IMR-90 (cell line): ENCODE data around the gene FLVCR1. TPM values are rescaled to one million over a fixed set of nuclear protein-coding genes. Genes with fewer than 3 reads are reported as not detected.
A peak's percentile ranks its signal among the peaks of the same experiment; 100 is the strongest.

ENCODE experiments used
- ATAC-seq: fragments of 200-7000 bp; cut with Tn5 transposase; 2 replicates; pipeline ENCODE4 v1.9.1; 2020; ENCODE audit warnings: low read depth, mild to moderate bottlenecking, moderate library complexity
- BruUV-seq: library from RNA; stranded (reverse); fragments of 400-500 nt; replicated peaks from 2 replicates; lab custom pipeline; 2021; lab: Mats Ljungman, UMichigan
- CTCF ChIA-PET: fragments of 300-600 bp; formaldehyde crosslinking; extraction: SDS; loops from one replicate; lab custom pipeline; 2021; ENCODE audit warnings: antibody characterized with exemption; lab: Yijun Ruan, JAX
- POLR2A ChIA-PET: fragments of 300-600 bp; sonication (Branson Sonifier 250); formaldehyde crosslinking; loops from one replicate; lab custom pipeline; 2022; ENCODE audit warnings: antibody characterized with exemption; ENCODE audit not compliant: unreplicated experiment; lab: Charles Lee
- DNase-seq: peaks from one replicate; pipeline ENCODE4 v3.0.0; 2013
- H2AFZ ChIP-seq: replicated peaks from 2 replicates; pipeline ENCODE3; 2013; ENCODE audit warnings: low read length, mild to moderate bottlenecking; ENCODE audit not compliant: poor library complexity
- H2AK5ac ChIP-seq: 2 replicates; pipeline ENCODE4 v1.6.1; 2013; ENCODE audit warnings: low read depth, low read length, inconsistent platforms
- H2AK9ac ChIP-seq: replicated peaks from 2 replicates; pipeline ENCODE3; 2013; ENCODE audit warnings: mild to moderate bottlenecking, low read depth, low read length, moderate library complexity; ENCODE audit not compliant: poor library complexity
- H2BK120ac ChIP-seq: 2 replicates; pipeline ENCODE4 v1.6.1; 2013; ENCODE audit warnings: low read depth, low read length, inconsistent platforms
- H2BK15ac ChIP-seq: 3 replicates; pipeline ENCODE4 v1.6.1; 2013; ENCODE audit warnings: low read depth, low read length, inconsistent platforms
- H2BK20ac ChIP-seq: 2 replicates; pipeline ENCODE4 v1.6.1; 2013; ENCODE audit warnings: low read depth, mild to moderate bottlenecking, inconsistent platforms, low read length, moderate library complexity
- H2BK5ac ChIP-seq: 2 replicates; pipeline ENCODE4 v1.6.1; 2013; ENCODE audit warnings: mild to moderate bottlenecking, low read depth, low read length, inconsistent platforms; ENCODE audit not compliant: poor library complexity, severe bottlenecking
- H3K14ac ChIP-seq: replicated peaks from 2 replicates; pipeline ENCODE4 v1.6.1; 2013; ENCODE audit warnings: low read depth, low read length, inconsistent platforms
- H3K18ac ChIP-seq: 2 replicates; pipeline ENCODE4 v1.6.1; 2013; ENCODE audit warnings: low read depth, low read length, control low read depth
- H3K23ac ChIP-seq: 2 replicates; pipeline ENCODE4 v1.6.1; 2013; ENCODE audit warnings: low read depth, low read length, inconsistent platforms
- H3K27ac ChIP-seq: 2 replicates; pipeline ENCODE4 v1.5.1; 2013; ENCODE audit warnings: mild to moderate bottlenecking, control low read depth, low read length; ENCODE audit not compliant: insufficient read depth
- H3K27me3 ChIP-seq: 2 replicates; pipeline ENCODE4 v1.6.1; 2013; ENCODE audit warnings: low read length; ENCODE audit not compliant: control insufficient read depth, insufficient read depth
- H3K36me3 ChIP-seq: 2 replicates; pipeline ENCODE4 v1.6.1; 2013; ENCODE audit warnings: low read length, mixed read lengths; ENCODE audit not compliant: control insufficient read depth, insufficient read depth
- H3K4ac ChIP-seq: 2 replicates; pipeline ENCODE4 v1.6.1; 2013; ENCODE audit warnings: low read depth, low read length, inconsistent platforms
- H3K4me1 ChIP-seq: 2 replicates; pipeline ENCODE4 v1.6.1; 2013; ENCODE audit warnings: low read length, mixed read lengths; ENCODE audit not compliant: control insufficient read depth, insufficient read depth
- H3K4me2 ChIP-seq: 2 replicates; pipeline ENCODE4 v1.6.1; 2013; ENCODE audit warnings: low read depth, mild to moderate bottlenecking, control low read depth, low read length, moderate library complexity
- H3K4me3 ChIP-seq: 2 replicates; pipeline ENCODE4 v1.5.1; 2013; ENCODE audit warnings: low read depth, mild to moderate bottlenecking, control low read depth, low read length, moderate library complexity; ENCODE audit not compliant: insufficient read depth
- H3K56ac ChIP-seq: 2 replicates; pipeline ENCODE4 v1.6.1; 2013; ENCODE audit warnings: low read length, inconsistent platforms; ENCODE audit not compliant: insufficient read depth; ENCODE audit errors: extremely low read depth
- H3K79me1 ChIP-seq, 2 experiments: 2 replicates each; pipeline ENCODE4 v1.6.1; 2013; ENCODE audit warnings: low read length in 2 of 2, inconsistent platforms in 1 of 2, low read depth in 1 of 2
- H3K9ac ChIP-seq: 2 replicates; pipeline ENCODE4 v1.6.1; 2013; ENCODE audit warnings: low read depth, low read length, control low read depth
- H3K9me1 ChIP-seq: 2 replicates; pipeline ENCODE4 v1.6.1; 2013; ENCODE audit warnings: low read length, inconsistent platforms; ENCODE audit not compliant: insufficient read depth
- H3K9me3 ChIP-seq: 2 replicates; pipeline ENCODE4 v1.6.1; 2013; ENCODE audit warnings: low read length; ENCODE audit not compliant: control insufficient read depth, insufficient read depth
- H4K20me1 ChIP-seq: 2 replicates; pipeline ENCODE4 v1.6.1; 2013; ENCODE audit warnings: low read length, inconsistent platforms; ENCODE audit not compliant: insufficient read depth
- H4K5ac ChIP-seq: 2 replicates; pipeline ENCODE4 v1.6.1; 2013; ENCODE audit warnings: mild to moderate bottlenecking, low read depth, low read length, control low read depth
- H4K8ac ChIP-seq, 2 experiments: 2 replicates each; pipeline ENCODE4 v1.6.1; 2013; ENCODE audit warnings: low read depth in 2 of 2, low read length in 2 of 2, control low read depth in 1 of 2, inconsistent platforms in 1 of 2
- H4K91ac ChIP-seq: 2 replicates; pipeline ENCODE4 v1.6.1; 2013; ENCODE audit warnings: low read depth, low read length, inconsistent platforms; ENCODE audit not compliant: insufficient read depth
- WGBS, 2 experiments: methylation state at CpG; one replicate each; pipeline versions ENCODE4 v1.1.5 to v1.1.7; 2013; ENCODE audit warnings: missing lambda C conversion rate in 2 of 2; ENCODE audit not compliant: insufficient read length in 1 of 2; ENCODE audit errors: extremely low coverage in 2 of 2; 5-methylcytosine and 5-hydroxymethylcytosine counted together
- dilution Hi-C: fragments of 300-500 bp; cut with HindIII; formaldehyde crosslinking; loops from one replicate; pipeline ENCODE4 v1.14.3; 2018; ENCODE audit warnings: low sequenced_read_pairs; ENCODE audit not compliant: unreplicated experiment
- in situ Hi-C: fragments of 300-500 bp; cut with MboI; formaldehyde crosslinking; loops from 3 replicates; pipeline ENCODE4 v1.14.3; 2019; ENCODE audit warnings: low sequenced_read_pairs, inconsistent platforms, mixed read lengths
- intact Hi-C: fragments of 100-400 bp; cut with micrococcal nuclease; formaldehyde crosslinking; loops from 2 replicates; pipeline ENCODE4 v1.10.0; 2022
- polyA plus RNA-seq, 3 experiments: library from polyadenylated mRNA; depleted of rRNA; stranded (reverse); fragments of >200 nt; gene quantifications; 2 replicates each; pipeline ENCODE4 v1.2.3, GENCODE V29; 2012; ENCODE audit warnings: low replicate concordance in 1 of 3
- total RNA-seq: library from RNA; depleted of rRNA; stranded (reverse); fragments of >200 nt; gene quantifications from 2 replicates; pipeline ENCODE4 v1.2.3, GENCODE V29; 2012
- TF ChIP-seq, protein P1 (sequence below): conservative IDR thresholded peaks from 2 replicates; pipeline ENCODE4 v1.5.1; 2012; ENCODE audit warnings: mild to moderate bottlenecking, low read depth, low read length, improper control_type of control experiment

Gene FLVCR1
- total and polyA plus RNA-seq, 2 of the 4 experiments (the other 2 are of a cell fraction), result 2.4 to 3.9 TPM

DNA sequence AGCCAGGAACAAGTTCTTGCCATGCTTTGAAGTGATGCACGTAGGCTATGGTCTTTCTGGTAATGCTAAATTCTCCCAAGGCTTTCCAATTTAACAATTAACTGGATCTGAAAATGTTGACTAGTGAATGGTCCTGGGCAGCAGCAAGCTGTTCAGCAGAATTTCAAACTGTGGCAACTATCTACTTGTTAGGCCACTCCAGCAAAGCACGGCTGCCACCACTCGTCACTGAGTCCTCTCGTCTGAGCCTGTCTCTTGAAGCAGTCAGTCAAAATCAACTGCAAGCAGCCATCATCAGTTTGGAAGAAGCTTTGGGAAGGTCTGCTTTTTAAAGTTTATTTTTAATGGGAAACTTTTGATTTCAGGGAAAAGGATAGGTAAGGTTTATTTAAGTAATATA lies 6.1 kb downstream of the FLVCR1 start:
- POLR2A ChIA-PET, result no interaction called here
- Histone ChIP-seq H2AK9ac (no peak overlapping the region), H3K79me1 (peaks cover 0 to 27% of the 10 kb centered on the region in 2 experiments; a peak in 3 of 4 replicates), H3K4me1 (peaks cover 6% of the 10 kb centered on the region), H3K4me3 (no peak overlapping the region), H3K4me2 (no peak overlapping the region), H3K36me3 (peaks cover 4% of the 10 kb centered on the region), H3K9ac (no peak overlapping the region), H4K91ac (no peak overlapping the region), H2BK20ac (no peak overlapping the region), H3K9me3 (no peaks in the 10 kb centered on the region), H3K9me1 (no peaks in the 10 kb centered on the region), H3K27me3 (no peaks in the 10 kb centered on the region), H4K8ac (no peak overlapping the region), H2AK5ac (0 out of 2 replicates have a peak overlapping the region, but pooled peaks have one; percentile 23), H3K18ac (no peak overlapping the region), H3K23ac (no peak overlapping the region), H3K4ac (no peak overlapping the region), H3K14ac (no peak overlapping the region), H4K5ac (no peak overlapping the region), H2BK120ac (no peak overlapping the region), H4K20me1 (no peaks in the 10 kb centered on the region), H2BK5ac (no peak overlapping the region), H3K56ac (no peak overlapping the region), H2AFZ (no peak overlapping the region), H3K27ac (no peak overlapping the region), H2BK15ac (no peak overlapping the region)
- TF ChIP-seq, protein P1, sequence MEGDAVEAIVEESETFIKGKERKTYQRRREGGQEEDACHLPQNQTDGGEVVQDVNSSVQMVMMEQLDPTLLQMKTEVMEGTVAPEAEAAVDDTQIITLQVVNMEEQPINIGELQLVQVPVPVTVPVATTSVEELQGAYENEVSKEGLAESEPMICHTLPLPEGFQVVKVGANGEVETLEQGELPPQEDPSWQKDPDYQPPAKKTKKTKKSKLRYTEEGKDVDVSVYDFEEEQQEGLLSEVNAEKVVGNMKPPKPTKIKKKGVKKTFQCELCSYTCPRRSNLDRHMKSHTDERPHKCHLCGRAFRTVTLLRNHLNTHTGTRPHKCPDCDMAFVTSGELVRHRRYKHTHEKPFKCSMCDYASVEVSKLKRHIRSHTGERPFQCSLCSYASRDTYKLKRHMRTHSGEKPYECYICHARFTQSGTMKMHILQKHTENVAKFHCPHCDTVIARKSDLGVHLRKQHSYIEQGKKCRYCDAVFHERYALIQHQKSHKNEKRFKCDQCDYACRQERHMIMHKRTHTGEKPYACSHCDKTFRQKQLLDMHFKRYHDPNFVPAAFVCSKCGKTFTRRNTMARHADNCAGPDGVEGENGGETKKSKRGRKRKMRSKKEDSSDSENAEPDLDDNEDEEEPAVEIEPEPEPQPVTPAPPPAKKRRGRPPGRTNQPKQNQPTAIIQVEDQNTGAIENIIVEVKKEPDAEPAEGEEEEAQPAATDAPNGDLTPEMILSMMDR, result no peak
- in situ Hi-C loops (no loop called here), intact Hi-C loops (no loop called here), dilution Hi-C loops (no loop called here)
- ATAC-seq (no peak), DNase-seq (no peak)
- CTCF ChIA-PET, result no interaction called here
- BruUV-seq, result no TSS peak
- WGBS, 2 experiments, result no CpG with 5 or more reads among the region's 4 CpGs
